HepG2 (cell line): ENCODE measurements around the gene MRPL27.

Experiments
- DNMT1 ChIP-seq: sonication (generic); formaldehyde crosslinking; IDR thresholded peaks from 2 replicates; pipeline ENCODE4 v1.5.1; 2020; ENCODE audit warnings: mild to moderate bottlenecking, missing genetic modification reagents
- HDAC1 ChIP-seq: sonication (generic); formaldehyde crosslinking; IDR thresholded peaks from 2 replicates; pipeline ENCODE4 v1.5.1; 2020; ENCODE audit warnings: mild to moderate bottlenecking, missing genetic modification reagents

DNA sequence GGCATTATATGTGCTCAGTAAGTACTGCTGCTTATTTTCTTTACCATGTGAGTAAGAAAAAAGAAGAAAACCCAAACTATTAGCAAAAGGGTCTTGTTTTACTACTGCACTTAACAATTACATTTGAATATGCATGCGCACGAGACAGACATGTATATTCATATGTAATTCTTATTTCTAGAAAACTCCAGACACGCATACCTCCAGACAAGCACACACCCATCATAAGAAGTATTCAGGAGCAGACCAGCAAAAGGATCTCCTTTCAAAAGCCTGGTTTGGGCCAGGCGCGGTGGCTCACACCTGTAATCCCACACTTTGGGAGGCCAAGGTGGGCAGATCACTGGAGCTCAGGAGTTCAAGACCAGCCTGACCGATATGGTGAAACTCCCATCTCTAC lies 16.6 kb upstream of the MRPL27 start:
- no peak for TF ChIP-seq HDAC1
- TF ChIP-seq DNMT1 (CRISPR knock-in tag): no peak
